Right ventricle myocardium inferior (tissue), 1 donor: Measurements from ENCODE around the gene BCAS2. TPM values are rescaled to one million over a fixed set of nuclear protein-coding genes. Genes with fewer than 3 reads are reported as not detected.
"Not testable (repeated sequence)": the region's sequence is repeated elsewhere in the genome, so short reads cannot be mapped to it uniquely, and the experiment has no call there.

Source experiments
- ATAC-seq: fragments of 200-7000 bp; cut with Tn5 transposase; one replicate; pipeline ENCODE4 v1.9.1; 2020; ENCODE audit warnings: mild to moderate bottlenecking, moderate library complexity
- DNase-seq: peaks from one replicate; pipeline ENCODE4 v3.0.0; 2021; ENCODE audit errors: missing footprints
- intact Hi-C: fragments of 100-400 bp; cut with DNase I; formaldehyde crosslinking; loops from one replicate; pipeline ENCODE4 v1.11.0; 2022
- total RNA-seq: library from RNA; stranded (reverse); fragmentation: NEBNext Ultra II Directional; extraction: Animal tissue kit (Norgen Biotek cat#: 25700); gene quantifications from one replicate; pipeline ENCODE4 v1.2.1, GENCODE V29; 2021
- donor health status: DM: no; HTN: yes; CAD: no; lungs with severe emphysema.

The BCAS2 gene
- total RNA-seq, 1 donor from 2014 or later, result 28.4 TPM

GRCh38 chr1:114564141-114564540 lies 17.3 kb downstream of the BCAS2 start:
- ATAC-seq, result no peak
- intact Hi-C loops, result no loop called here
- no peak for DNase-seq

GRCh38 chr1:114562978-114563510 lies 18.4 kb downstream of the BCAS2 start:
- ATAC-seq, DNase-seq, intact Hi-C loops: not testable (repeated sequence)

GRCh38 chr1:114561333-114561732 lies 20.1 kb downstream of the BCAS2 start:
- no peak for ATAC-seq
- DNase-seq, result no peak
- intact Hi-C loops, result no loop called here

GRCh38 chr1:114559356-114559755 lies 22.1 kb downstream of the BCAS2 start:
- no peak for ATAC-seq
- no peak for DNase-seq
- intact Hi-C loops, result loop anchor here (5.0 kb wide), 1 partner anchor 212 kb away; no protein-coding TSS in a partner anchor

- ATAC-seq (no peak), DNase-seq (no peak)
- intact Hi-C loops, result loop anchor here (5.0 kb wide), 1 partner anchor 211 kb away; no protein-coding TSS in a partner anchor
Measured at GRCh38 chr1:114558544-114558943, 22.9 kb downstream of the BCAS2 start.

- no peak for ATAC-seq
- intact Hi-C loops, result no loop called here
- no peak for DNase-seq
Measured at GRCh38 chr1:114554577-114554976, 26.8 kb downstream of the BCAS2 start.

GRCh38 chr1:114552106-114552639 lies 29.2 kb downstream of the BCAS2 start:
- ATAC-seq (no peak), DNase-seq (no peak)
- intact Hi-C loops, result no loop called here

- ATAC-seq, result no peak
- no peak for DNase-seq
- intact Hi-C loops, result no loop called here
Measured at GRCh38 chr1:114551400-114551799, 30.0 kb downstream of the BCAS2 start.

- no peak for DNase-seq
- no peak for ATAC-seq
- intact Hi-C loops, result no loop called here
Measured at GRCh38 chr1:114550336-114550735, 31.1 kb downstream of the BCAS2 start.

- no peak for ATAC-seq
- intact Hi-C loops, result no loop called here
Measured at GRCh38 chr1:114549137-114549536, 32.3 kb downstream of the BCAS2 start.

GRCh38 chr1:114547076-114547475 lies 34.3 kb downstream of the BCAS2 start:
- DNase-seq, result no peak
- ATAC-seq, result no peak
- intact Hi-C loops, result no loop called here

More at GRCh38 chr1:114549137-114549536, 32.3 kb downstream of the BCAS2 start:
- DNase-seq, result no peak

GRCh38 chr1:114545796-114546195 lies 35.6 kb downstream of the BCAS2 start:
- ATAC-seq (no peak), DNase-seq (no peak)
- intact Hi-C loops, result no loop called here

- intact Hi-C loops, result no loop called here
- ATAC-seq (no peak), DNase-seq (no peak)
Measured at GRCh38 chr1:114545315-114545714, 36.1 kb downstream of the BCAS2 start.

- intact Hi-C loops, result no loop called here
- ATAC-seq, result no peak
- no peak for DNase-seq
Measured at GRCh38 chr1:114540821-114541220, 40.6 kb downstream of the BCAS2 start.

GRCh38 chr1:114540272-114540671 lies 41.1 kb downstream of the BCAS2 start:
- intact Hi-C loops, result no loop called here
- ATAC-seq (no peak), DNase-seq (no peak)

GRCh38 chr1:114536043-114536442 lies 45.4 kb downstream of the BCAS2 start:
- DNase-seq (no peak), ATAC-seq (no peak)
- intact Hi-C loops, result no loop called here

GRCh38 chr1:114535401-114535800 lies 46.0 kb downstream of the BCAS2 start:
- intact Hi-C loops, result no loop called here
- DNase-seq (no peak), ATAC-seq (no peak)

GRCh38 chr1:114531094-114531493 lies 50.3 kb downstream of the BCAS2 start:
- ATAC-seq (no peak), DNase-seq (no peak)
- intact Hi-C loops, result no loop called here

GRCh38 chr1:114530224-114530623 lies 51.2 kb downstream of the BCAS2 start:
- ATAC-seq (no peak), DNase-seq (no peak)
- intact Hi-C loops, result no loop called here

- intact Hi-C loops, result no loop called here
- ATAC-seq, result no peak
- no peak for DNase-seq
Measured at GRCh38 chr1:114524944-114525343, 56.5 kb downstream of the BCAS2 start.

- ATAC-seq (no peak), DNase-seq (no peak)
Measured at GRCh38 chr1:114522264-114522575, 59.2 kb downstream of the BCAS2 start.

More at GRCh38 chr1:114522264-114522575, 59.2 kb downstream of the BCAS2 start:
- intact Hi-C loops, result no loop called here
